Measurements from ENCODE around the gene COX7A2L.

The COX7A2L gene

GRCh38 chr2:42321452-42322064, 39.5 kb downstream of the COX7A2L start:
- no peak for TF ChIP-seq CTCF (IDR thresholded peaks at IDR 0.05; ENCODE audit: extremely low read depth, missing control alignments)

GRCh38 chr2:42319265-42319664, 41.8 kb downstream of the COX7A2L start:
- no peak for TF ChIP-seq CTCF (IDR thresholded peaks at IDR 0.05; ENCODE audit: extremely low read depth, missing control alignments)

More at GRCh38 chr2:42321452-42322064, 39.5 kb downstream of the COX7A2L start:
- DNase-seq (ENCODE audit: low spot score): no peak

GRCh38 chr2:42317945-42318344, 43.1 kb downstream of the COX7A2L start:
- no peak for TF ChIP-seq CTCF (IDR thresholded peaks at IDR 0.05; ENCODE audit: extremely low read depth, missing control alignments)

More at GRCh38 chr2:42319265-42319664, 41.8 kb downstream of the COX7A2L start:
- no peak for DNase-seq (ENCODE audit: low spot score)

GRCh38 chr2:42317486-42317885, 43.5 kb downstream of the COX7A2L start:
- TF ChIP-seq CTCF (IDR thresholded peaks at IDR 0.05; ENCODE audit: extremely low read depth, missing control alignments): no peak
- no peak for DNase-seq (ENCODE audit: low spot score)

More at GRCh38 chr2:42317945-42318344, 43.1 kb downstream of the COX7A2L start:
- no peak for DNase-seq (ENCODE audit: low spot score)

- DNase-seq (ENCODE audit: low spot score): no peak
- TF ChIP-seq CTCF (IDR thresholded peaks at IDR 0.05; ENCODE audit: extremely low read depth, missing control alignments): no peak
Measured at GRCh38 chr2:42316910-42317309, 44.1 kb downstream of the COX7A2L start.

GRCh38 chr2:42315844-42316470, 45.1 kb downstream of the COX7A2L start:
- no peak for DNase-seq (ENCODE audit: low spot score)
- TF ChIP-seq CTCF (IDR thresholded peaks at IDR 0.05; ENCODE audit: extremely low read depth, missing control alignments): no peak

GRCh38 chr2:42314892-42315468, 46.0 kb downstream of the COX7A2L start:
- no peak for DNase-seq (ENCODE audit: low spot score)
- TF ChIP-seq CTCF (IDR thresholded peaks at IDR 0.05; ENCODE audit: extremely low read depth, missing control alignments): no peak
